Caco-2 (cell line): Measurements from ENCODE around the gene AKR1B1. TPM values are rescaled to one million over a fixed set of nuclear protein-coding genes. Genes with fewer than 3 reads are reported as not detected.

ENCODE experiments used
- BruUV-seq: library from RNA; stranded (reverse); fragments of 400-500 nt; replicated peaks from 2 replicates; lab custom pipeline; 2021; lab: Mats Ljungman, UMichigan
- CTCF ChIA-PET: fragments of 300-600 bp; sonication (Branson Sonifier 250); formaldehyde crosslinking; loops from one replicate; lab custom pipeline; 2022; ENCODE audit warnings: antibody characterized with exemption; lab: Charles Lee
- POLR2A ChIA-PET: fragments of 300-600 bp; sonication (Branson Sonifier 250); formaldehyde crosslinking; loops from one replicate; lab custom pipeline; 2022; ENCODE audit warnings: antibody characterized with exemption; lab: Charles Lee
- DNase-seq, 2 experiments: peaks; one replicate each; pipeline versions ENCODE4 v3.0.0 to v3.0.0-alpha.2; 2020 to 2022
- H3K27me3 ChIP-seq: replicated peaks from 2 replicates; pipeline ENCODE4 v1.6.0; 2011; ENCODE audit warnings: low read length; ENCODE audit not compliant: control insufficient read depth, insufficient read depth
- H3K36me3 ChIP-seq: 2 replicates; pipeline ENCODE4 v1.5.1; 2011; ENCODE audit warnings: low read length; ENCODE audit not compliant: control insufficient read depth, insufficient read depth
- H3K4me1 ChIP-seq: fragments of 250-450 bp; sonication (Bioruptor Pico); 2 replicates; pipeline ENCODE4 v1.5.1; 2020; ENCODE audit warnings: mild to moderate bottlenecking
- H3K4me3 ChIP-seq: 2 replicates; pipeline ENCODE4 v1.5.1; 2011; ENCODE audit warnings: low read depth, mild to moderate bottlenecking, control low read depth, low read length
- H3K9me3 ChIP-seq: fragments of 250-450 bp; sonication (Bioruptor Pico); 2 replicates; pipeline ENCODE4 v1.5.1; 2020; ENCODE audit warnings: mild to moderate bottlenecking, moderate library complexity
- H3K27ac Mint-ChIP-seq: one replicate; pipeline ENCODE4 v1.8.0; 2022; ENCODE audit warnings: mixed read lengths; ENCODE audit not compliant: unreplicated experiment
- H3K27me3 Mint-ChIP-seq: one replicate; pipeline ENCODE4 v1.8.0; 2022; ENCODE audit warnings: mixed read lengths; ENCODE audit not compliant: insufficient read depth, unreplicated experiment
- H3K36me3 Mint-ChIP-seq: one replicate; pipeline ENCODE4 v1.8.0; 2022; ENCODE audit warnings: mild to moderate bottlenecking, mixed read lengths; ENCODE audit not compliant: insufficient read depth, unreplicated experiment
- H3K4me1 Mint-ChIP-seq: one replicate; pipeline ENCODE4 v1.8.0; 2022; ENCODE audit warnings: low read depth, mixed read lengths; ENCODE audit not compliant: unreplicated experiment
- H3K4me3 Mint-ChIP-seq: one replicate; pipeline ENCODE4 v1.8.0; 2022; ENCODE audit warnings: mild to moderate bottlenecking, moderate library complexity, mixed read lengths; ENCODE audit not compliant: unreplicated experiment
- H3K9me3 Mint-ChIP-seq: one replicate; pipeline ENCODE4 v1.8.0; 2022; ENCODE audit warnings: mixed read lengths; ENCODE audit not compliant: unreplicated experiment
- intact Hi-C: fragments of 100-400 bp; cut with micrococcal nuclease; formaldehyde crosslinking; loops from one replicate; pipeline ENCODE4 v1.10.0; 2022; ENCODE audit not compliant: unreplicated experiment
- total RNA-seq: library from RNA; stranded (reverse); gene quantifications from 2 replicates; pipeline ENCODE4 v1.2.3, GENCODE V29; 2022
- TF ChIP-seq, protein P1 (sequence below), 2 experiments: fragments of 200-600 bp in 1 of 2; IDR thresholded peaks; 1 replicate in 1 of 2; 2 replicates in 1 of 2; pipeline versions ENCODE4 v1.5.1 to v1.8.0; 2011 to 2022; ENCODE audit warnings: antibody characterized with exemption in 1 of 2, control low read depth in 1 of 2, inconsistent platforms in 1 of 2, low read depth in 1 of 2, low read length in 1 of 2, mild to moderate bottlenecking in 1 of 2, moderate library complexity in 1 of 2; ENCODE audit not compliant: insufficient read depth in 1 of 2, severe bottlenecking in 1 of 2, unreplicated experiment in 1 of 2

The AKR1B1 gene
- total RNA-seq, 1 experiment from 2014 or later, result 58.6 TPM

DNA sequence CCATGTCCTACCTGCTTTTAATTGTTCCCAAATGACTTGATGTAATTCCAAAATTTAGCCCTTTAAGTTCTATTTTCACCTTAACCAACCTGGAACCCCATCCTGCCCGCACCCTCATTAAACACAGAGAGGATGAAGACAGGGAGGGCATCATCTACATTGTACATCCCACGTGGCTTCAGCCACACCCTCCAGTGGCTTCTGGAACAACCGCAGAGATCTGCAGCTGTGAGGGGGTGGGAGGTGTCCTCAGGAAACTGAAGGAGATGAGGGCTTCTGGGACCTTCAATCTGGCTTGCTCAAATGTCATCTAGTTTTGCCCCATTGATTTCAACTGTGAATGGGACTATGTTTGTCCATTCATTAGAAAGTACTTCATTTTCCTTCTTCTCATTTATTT is 39.0 kb downstream of the AKR1B1 start:
- H3K9me3 Mint-ChIP-seq, result no peaks in the 10 kb centered on the region
- intact Hi-C loops, result loop anchor here (1.0 to 5.0 kb wide), 3 partner anchors 92 to 403 kb away; no protein-coding TSS in a partner anchor

DNA sequence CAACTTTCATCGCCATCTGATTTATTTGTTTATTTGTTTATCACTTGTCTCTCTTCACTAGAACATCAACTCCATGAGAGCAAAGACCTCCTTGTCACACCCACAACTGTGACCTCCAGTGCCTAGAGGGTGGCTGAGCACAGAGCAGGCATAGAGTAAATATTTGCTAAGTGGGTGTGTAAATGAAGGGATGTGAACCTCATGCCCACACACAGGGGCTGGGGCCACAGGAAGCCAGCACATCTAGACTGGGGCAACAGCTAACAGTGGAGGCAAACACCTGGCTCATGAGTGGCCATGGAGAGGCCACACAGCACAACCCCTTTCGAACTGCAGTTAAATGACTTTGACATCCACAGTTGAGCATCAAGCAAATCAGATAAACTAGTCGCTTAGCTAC is 39.8 kb downstream of the AKR1B1 start:
- DNase-seq, result no peak
- H3K27me3 Mint-ChIP-seq, result peaks cover 10% of the 10 kb centered on the region

More for the DNA sequence above, 39.0 kb downstream of the AKR1B1 start:
- ChIA-PET CTCF (interaction anchor here (1.1 to 3.2 kb wide), 6 partner anchors 13 to 1840 kb away, joined by 3 to 21 read pairs (median 4); partner anchors contain the start of gene SLC35B4), POLR2A (no interaction called here)
- no peak overlapping the region for H3K4me3 Mint-ChIP-seq
- peaks cover 7% of the 10 kb centered on the region for H3K4me1 ChIP-seq
- no TSS peak for BruUV-seq
- H3K27me3 Mint-ChIP-seq, result peaks cover 6% of the 10 kb centered on the region
- peaks cover 6% of the 10 kb centered on the region for H3K36me3 Mint-ChIP-seq
- H3K27me3 ChIP-seq, result no peaks in the 10 kb centered on the region
- no peak for DNase-seq
- H3K9me3 ChIP-seq, result no peaks in the 10 kb centered on the region
- TF ChIP-seq, protein P1, sequence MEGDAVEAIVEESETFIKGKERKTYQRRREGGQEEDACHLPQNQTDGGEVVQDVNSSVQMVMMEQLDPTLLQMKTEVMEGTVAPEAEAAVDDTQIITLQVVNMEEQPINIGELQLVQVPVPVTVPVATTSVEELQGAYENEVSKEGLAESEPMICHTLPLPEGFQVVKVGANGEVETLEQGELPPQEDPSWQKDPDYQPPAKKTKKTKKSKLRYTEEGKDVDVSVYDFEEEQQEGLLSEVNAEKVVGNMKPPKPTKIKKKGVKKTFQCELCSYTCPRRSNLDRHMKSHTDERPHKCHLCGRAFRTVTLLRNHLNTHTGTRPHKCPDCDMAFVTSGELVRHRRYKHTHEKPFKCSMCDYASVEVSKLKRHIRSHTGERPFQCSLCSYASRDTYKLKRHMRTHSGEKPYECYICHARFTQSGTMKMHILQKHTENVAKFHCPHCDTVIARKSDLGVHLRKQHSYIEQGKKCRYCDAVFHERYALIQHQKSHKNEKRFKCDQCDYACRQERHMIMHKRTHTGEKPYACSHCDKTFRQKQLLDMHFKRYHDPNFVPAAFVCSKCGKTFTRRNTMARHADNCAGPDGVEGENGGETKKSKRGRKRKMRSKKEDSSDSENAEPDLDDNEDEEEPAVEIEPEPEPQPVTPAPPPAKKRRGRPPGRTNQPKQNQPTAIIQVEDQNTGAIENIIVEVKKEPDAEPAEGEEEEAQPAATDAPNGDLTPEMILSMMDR (IDR thresholded peaks at IDR 0.05; ENCODE audit: insufficient read depth in 1 of 2, low read depth in 1 of 2, low read length in 1 of 2, severe bottlenecking in 1 of 2, unreplicated experiment in 1 of 2), result no peak
- no peak overlapping the region for H3K27ac Mint-ChIP-seq
- H3K36me3 ChIP-seq, result no peaks in the 10 kb centered on the region
- H3K4me1 Mint-ChIP-seq, result peaks cover 11% of the 10 kb centered on the region
- H3K4me3 ChIP-seq, result no peak overlapping the region

DNA sequence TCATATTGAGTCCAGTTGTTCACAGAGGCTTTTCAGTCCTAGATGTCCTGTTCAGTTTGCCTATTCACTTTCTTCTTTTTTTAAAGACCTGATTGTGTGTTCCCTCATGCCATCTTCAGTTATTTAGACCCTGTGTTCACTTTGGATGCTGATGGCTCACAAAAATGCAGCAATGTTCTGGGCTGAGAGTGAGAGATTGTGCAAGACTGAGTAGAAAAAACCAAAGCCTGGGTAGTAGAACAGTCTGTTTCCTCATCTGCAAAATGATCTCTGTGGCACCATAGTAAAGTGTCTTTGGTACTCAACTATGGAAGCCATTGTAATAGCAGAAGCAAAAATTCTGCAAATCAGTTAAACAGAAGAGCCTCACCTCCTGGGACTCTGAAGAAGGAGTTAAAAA is 43.2 kb downstream of the AKR1B1 start:
- TF ChIP-seq, protein P1 (IDR thresholded peaks at IDR 0.05; ENCODE audit: insufficient read depth in 1 of 2, low read depth in 1 of 2, low read length in 1 of 2, severe bottlenecking in 1 of 2, unreplicated experiment in 1 of 2), result no peak
- no TSS peak for BruUV-seq
- Histone ChIP-seq H3K9me3 (no peaks in the 10 kb centered on the region), H3K4me3 (no peak overlapping the region), H3K27me3 (no peaks in the 10 kb centered on the region), H3K36me3 (no peaks in the 10 kb centered on the region), H3K4me1 (no peaks in the 10 kb centered on the region)
- Mint-ChIP-seq H3K27ac (no peak overlapping the region), H3K9me3 (no peaks in the 10 kb centered on the region), H3K4me3 (no peak overlapping the region), H3K36me3 (no peaks in the 10 kb centered on the region), H3K4me1 (peaks cover 8% of the 10 kb centered on the region), H3K27me3 (peaks cover 12% of the 10 kb centered on the region)
- ChIA-PET CTCF (no interaction called here), POLR2A (no interaction called here)
- intact Hi-C loops, result no loop called here
- no peak for DNase-seq

More for the DNA sequence above, 39.8 kb downstream of the AKR1B1 start:
- POLR2A ChIA-PET, result no interaction called here
- Mint-ChIP-seq H3K27ac (no peak overlapping the region), H3K36me3 (peaks cover 5% of the 10 kb centered on the region), H3K9me3 (no peaks in the 10 kb centered on the region), H3K4me3 (no peak overlapping the region), H3K4me1 (peaks cover 11% of the 10 kb centered on the region)
- TF ChIP-seq, protein P1 (IDR thresholded peaks at IDR 0.05; ENCODE audit: insufficient read depth in 1 of 2, low read depth in 1 of 2, low read length in 1 of 2, severe bottlenecking in 1 of 2, unreplicated experiment in 1 of 2), result no peak
- Histone ChIP-seq H3K4me3 (no peak overlapping the region), H3K27me3 (no peaks in the 10 kb centered on the region), H3K36me3 (no peaks in the 10 kb centered on the region), H3K4me1 (peaks cover 7% of the 10 kb centered on the region), H3K9me3 (no peaks in the 10 kb centered on the region)
- CTCF ChIA-PET, result no interaction called here
- intact Hi-C loops, result no loop called here
- no TSS peak for BruUV-seq
